Regular cardiac myocyte (primary cell): ENCODE results near the gene UST. TPM values are rescaled to one million over a fixed set of nuclear protein-coding genes. Genes with fewer than 3 reads are reported as not detected.

Experiments used
- total RNA-seq: library from RNA; depleted of rRNA; stranded (reverse); fragments of >200 nt; gene quantifications from 2 replicates; pipeline ENCODE4 v1.2.3, GENCODE V29; 2014

Gene UST
- total RNA-seq = 11.1 and 26.8 TPM in 2 replicates

GRCh38 chr6:148746363-148747144 is at the start of gene UST:
UST (plus strand) TSS chr6:148747030; CDS start chr6:148747431, 401 bp downstream.

